GM21360 (cell line): ENCODE measurements around the gene GAMT.
"Not testable (repeated sequence)": the region's sequence is repeated elsewhere in the genome, so short reads cannot be mapped to it uniquely, and the experiment has no call there.

Experiments
- ATAC-seq: cut with Tn5 transposase; IDR thresholded peaks from one replicate; pipeline ENCODE4 v1.9.1; 2021; ENCODE audit warnings: mild to moderate bottlenecking, moderate library complexity; ENCODE audit not compliant: unreplicated experiment

The GAMT gene

DNA sequence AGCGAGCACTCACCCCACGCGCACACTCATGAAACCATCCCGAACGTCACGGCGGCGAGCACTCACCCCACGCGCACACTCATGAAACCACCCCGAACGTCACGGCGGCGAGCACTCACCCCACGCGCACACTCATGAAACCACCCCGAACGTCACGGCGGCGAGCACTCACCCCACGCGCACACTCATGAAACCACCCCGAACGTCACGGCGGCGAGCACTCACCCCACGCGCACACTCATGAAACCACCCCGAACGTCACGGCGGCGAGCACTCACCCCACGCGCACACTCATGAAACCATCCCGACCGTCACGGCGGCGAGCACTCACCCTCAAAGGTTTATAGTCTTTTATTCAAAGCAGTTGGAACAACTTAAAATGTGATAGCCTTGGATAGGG lies 18.7 kb upstream of the GAMT start:
- not testable (repeated sequence) for ATAC-seq

DNA sequence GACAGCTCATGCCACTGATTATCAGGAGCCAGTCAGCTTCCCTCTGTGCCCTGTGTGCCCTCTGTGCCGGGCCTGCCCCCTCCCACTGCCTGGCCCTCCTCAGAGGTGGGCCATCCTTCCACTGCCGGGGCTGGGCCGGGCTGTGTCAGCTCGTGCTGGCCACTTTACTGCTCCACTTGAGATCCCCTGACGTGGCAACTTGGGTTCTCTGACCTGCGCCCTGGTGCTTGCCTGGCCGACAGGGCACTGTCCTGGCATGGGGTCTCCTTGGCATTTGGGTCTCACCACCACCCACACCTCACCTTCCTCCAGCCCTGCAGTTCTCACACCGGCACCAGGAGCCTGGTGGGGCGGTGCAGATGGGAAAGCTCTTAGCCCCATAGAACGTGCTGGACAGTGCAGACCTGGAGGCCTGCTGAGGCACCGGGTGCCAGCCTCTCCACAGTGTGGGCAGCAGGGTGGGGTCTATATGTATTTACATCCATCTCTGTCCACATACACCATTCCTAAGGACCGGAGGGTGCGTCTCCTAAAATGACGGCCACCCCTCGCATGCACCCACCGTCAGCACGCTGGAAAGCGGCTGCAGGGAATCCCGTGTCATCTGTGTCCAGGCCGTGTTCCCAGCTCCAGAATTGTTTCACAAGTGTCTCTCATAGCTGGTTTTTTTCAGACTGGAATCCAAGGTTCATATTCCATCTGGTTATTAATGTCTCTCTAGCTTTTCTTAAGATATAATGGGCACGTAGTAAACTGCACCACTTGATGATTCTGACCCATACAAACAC lies 17.8 kb upstream of the GAMT start:
- no peak for ATAC-seq

DNA sequence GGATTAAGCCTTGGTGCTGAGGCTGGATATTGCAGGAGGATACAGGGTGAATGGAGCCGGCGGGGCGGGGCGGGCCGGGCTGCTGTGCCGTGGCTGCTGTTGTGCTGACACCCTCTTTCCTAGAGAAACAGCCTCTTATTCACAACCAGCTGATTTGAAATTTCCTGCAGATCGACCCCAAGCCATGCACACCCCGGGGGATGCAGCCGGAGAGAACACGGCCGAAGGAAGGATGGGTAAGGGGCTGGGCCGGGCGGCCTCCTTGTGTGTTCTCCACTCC lies 17.1 kb upstream of the GAMT start:
- ATAC-seq = no peak

DNA sequence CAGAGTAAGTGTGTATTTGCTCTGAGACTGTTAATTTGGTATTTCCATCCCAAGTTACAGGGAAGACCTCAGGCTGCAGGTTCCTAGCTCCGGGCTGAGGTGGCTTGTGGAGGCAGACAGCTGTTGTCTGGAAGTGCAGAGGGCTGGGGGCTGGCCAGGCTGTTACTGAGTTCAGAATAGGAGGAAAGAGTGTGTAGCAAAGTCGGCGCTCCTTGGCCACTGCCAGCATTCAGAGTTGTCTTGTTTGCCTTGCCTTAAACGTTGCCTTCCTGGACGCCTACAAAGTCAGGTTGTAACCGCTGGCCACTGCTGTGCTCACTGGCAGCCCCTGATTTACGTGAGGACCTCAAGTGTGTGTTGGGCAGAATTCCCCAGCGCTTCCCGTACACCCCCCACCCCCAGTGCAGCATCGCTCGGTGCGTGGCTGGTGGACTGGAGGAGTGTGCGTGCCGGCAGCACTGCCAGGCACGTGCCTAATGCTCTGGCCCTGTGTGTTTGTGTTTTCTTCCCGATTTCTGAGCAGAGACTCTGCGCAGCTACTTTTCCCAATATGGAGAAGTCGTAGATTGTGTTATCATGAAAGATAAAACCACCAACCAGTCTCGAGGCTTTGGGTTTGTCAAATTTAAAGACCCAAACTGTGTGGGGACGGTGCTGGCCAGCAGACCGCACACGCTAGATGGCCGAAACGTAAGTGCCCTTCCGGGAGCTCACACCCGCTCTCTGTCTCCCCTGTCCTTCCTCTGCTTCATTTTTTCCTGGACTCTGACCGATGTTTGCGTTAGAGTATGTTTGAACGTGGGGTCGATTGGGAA lies 16.5 kb upstream of the GAMT start:
- no peak for ATAC-seq

DNA sequence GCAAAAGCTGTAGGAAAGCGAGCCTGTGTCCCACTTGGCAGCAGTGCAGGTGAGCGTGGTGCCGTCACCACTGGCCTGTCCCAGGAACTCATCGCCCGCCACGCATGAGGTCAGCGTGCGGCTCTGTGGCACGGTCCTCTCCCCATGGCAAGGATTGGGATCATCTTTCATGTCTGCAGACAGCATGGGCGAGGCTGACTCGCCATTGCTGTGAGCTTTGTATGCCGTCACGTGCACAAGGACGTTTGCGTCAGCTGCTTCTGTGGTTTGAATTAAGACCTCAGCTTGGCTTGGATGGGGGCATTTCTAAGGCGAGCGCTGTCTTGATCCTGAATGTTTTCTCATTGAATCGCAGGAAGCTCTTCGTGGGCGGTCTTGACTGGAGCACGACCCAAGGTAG lies 15.8 kb upstream of the GAMT start:
- ATAC-seq = no peak

DNA sequence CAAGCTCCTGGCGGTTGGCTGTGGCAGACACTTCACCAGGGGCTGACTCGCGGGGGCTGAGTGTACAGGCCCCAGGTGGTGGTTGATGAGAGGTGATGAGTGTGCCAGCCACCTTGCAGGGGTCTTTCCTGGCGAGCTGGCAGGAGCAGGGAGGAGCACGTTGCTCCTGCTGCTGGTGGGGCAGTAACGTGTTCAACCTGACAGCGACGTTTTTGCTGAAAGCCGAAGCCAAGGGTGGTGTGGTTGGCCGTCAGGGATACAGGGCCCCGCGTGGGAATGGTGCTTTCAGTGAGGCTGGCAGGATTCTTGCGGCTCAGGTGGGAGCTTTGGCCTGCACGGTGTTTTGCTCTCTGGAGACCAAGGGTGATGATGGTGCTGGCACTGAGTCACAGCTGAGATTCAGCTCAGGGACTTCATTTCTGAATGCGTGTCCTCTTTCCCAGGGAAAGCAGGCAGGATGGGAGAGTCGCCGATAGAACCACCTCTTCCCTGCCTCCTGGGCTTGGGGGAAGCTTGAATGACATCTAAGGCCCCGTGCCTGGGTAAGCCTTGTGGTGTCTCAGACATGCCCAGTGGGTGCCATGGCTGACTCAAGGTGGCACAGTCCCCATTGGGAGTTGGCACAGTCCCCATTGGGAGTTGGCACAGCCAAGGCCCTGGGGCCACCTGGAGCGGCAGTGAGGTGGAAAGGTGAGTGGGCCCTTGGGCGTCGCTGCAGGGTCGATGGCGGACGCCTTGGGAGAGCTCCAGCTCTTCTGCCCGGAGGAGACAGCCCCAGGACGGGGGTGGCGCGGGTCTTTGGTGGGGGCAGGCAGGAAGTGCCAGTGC lies 14.9 kb upstream of the GAMT start:
- ATAC-seq = no peak

DNA sequence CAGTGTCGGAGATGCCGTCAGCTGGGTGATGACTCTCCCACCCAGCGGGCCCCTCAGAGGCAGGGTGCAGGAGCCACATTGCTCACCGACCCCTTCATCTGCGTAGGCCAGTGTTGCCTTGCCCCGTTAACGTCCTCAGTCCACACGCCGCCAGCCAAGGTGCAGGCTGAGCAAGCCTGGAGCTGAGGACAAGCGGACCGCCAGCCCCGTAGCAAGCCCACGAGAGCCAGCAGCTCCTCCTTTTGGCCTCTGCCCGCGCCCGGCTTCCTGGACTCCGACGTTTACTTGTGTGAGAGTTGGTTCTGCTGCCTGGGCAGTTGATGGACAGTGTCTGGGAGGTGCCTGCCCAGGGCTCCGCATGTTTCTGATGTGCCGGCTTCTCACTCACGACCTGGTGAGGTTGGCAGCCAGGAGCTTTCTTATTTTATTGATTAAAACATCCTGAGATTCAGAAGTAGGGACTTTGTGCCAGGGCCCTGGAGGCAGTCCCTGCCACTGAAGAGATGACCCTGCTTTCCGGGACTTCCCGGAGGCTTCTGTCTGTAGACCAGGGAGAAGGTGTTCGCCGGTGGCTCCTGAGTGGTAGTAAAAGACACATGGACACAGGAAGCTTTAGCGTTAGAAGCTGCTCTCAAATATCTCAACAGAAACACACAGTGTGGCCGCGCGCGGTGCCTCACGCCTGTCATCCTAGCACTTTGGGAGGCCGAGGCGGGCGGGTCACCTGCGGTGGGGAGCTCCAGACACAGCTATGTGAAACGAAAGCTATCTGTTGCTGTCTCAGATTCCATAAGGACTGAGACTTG lies 11.9 kb upstream of the GAMT start:
- ATAC-seq = no peak

DNA sequence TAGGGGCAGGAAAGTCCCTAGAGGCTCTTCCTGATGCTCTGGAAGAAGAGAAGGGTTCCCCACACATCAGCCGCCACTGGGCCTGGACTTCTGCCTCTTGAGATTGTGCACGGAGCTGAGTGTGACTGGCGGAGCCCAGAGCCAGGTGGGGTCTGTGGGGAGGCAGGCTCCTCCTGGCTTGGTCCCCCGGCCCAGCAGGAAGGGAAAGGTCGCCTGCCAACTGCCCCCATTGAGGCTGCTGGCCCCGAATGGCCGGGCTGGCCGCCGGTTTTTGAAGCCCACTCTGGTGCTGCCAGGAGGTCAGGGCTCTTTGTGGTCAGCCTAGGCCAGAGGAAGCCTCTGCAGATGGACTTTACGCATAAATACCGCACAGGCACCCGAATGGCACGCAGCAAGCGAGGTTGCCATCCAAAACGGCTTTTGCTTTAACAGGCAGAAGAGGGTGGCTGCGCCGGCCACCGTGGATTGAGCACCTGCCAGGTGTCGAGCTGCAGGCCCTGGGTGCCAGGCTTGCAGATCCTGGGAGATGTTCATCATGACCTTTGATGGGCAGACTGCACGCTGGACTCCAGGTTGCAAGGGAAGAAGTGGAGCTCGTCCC lies 11.1 kb upstream of the GAMT start:
- no peak for ATAC-seq

DNA sequence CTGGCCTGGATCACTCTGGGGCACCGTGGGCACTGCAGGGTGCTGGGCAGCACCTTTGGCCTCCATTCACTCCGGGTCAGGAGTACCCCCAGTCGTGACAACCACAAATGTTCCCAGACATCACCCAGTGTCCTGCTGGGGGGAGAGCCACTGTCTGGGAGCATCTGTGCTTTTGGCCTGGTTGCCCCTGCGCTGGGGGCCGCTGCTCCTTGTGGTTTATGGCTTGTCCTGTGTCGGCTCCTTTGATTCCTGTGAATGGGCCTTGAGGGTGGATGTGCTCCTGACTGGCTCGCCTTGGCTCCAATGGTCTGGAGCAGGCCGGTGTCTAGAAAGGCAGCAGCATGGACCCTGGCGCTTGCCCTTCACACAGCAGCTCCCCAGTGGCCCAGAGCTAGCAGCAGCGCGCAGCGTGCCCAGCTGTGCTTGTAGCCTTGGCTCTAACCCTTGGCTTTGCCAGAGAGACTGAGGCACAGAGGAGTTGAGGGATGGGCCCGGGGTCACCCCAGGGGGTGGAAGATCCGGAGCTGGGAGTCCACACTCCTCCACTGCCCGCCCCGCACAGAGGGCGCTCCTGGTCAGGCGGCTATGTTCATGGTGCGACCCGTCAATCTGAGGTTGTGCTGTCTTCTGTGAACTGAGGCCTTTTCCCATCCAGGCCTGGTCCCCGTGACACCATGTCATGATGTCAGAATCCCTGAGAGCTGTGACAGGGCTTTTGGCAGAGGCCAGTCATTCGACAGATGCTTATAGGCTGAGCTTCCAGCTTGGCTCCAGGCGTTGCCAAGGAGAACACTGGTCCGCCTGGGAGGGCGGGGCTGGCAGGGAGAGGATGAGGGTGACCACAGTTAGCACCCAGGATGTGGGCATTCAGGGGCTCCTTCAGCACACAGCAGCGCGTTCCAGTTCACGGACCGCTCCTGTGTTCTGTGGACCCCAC lies 10.2 kb upstream of the GAMT start:
- no peak for ATAC-seq

DNA sequence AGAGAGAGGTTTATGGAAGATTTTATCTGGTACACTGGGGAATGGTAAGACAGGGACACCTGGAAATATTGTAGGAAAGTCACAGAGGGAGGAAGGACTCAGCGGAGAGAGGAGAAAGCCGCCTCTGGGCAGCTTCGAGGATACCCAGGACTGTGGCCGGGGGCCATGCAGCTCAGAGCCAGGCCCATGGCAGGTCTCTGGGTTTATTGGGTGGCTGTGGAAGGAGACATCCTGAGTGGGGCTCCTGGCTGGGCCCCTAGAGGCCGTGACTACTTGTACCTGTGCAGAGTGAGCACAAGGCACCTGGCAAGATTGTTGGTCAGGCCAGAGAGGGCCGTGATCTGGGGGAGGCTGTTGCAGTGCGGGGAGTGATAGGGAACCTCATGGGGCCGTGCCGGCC lies 9.4 kb upstream of the GAMT start:
- ATAC-seq = no peak

DNA sequence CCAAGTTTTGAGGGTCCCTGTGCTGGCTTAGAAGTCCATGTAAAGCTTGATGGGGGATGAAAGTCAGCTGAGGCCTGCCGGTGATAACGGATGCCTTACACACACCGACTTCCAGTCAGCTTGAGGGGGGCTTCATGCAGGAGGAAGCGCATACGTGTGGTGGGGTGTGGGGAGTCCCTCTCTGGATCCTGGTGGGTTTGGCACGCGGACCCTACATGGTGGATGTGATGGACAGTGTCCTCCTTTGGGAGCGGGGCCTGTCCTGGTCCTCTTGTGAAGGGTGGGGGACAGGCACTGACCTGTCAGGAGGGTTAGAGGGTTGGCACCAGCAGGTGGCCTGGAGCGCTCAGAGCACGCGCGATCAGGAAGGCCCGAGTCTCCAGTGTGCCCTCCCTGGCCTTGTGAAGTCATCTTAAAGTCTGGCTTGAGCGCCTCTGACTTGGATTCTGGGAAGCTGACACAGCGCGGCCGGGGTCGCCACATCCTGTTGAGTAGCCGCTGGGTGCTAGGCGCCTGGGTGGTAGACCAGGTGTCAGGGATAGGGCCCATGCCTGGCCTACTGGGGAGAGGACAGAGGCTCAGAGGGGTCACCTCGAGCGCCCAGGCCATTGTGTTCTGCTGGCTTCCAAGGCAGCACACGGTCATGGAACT lies 8.9 kb upstream of the GAMT start:
- ATAC-seq = no peak

DNA sequence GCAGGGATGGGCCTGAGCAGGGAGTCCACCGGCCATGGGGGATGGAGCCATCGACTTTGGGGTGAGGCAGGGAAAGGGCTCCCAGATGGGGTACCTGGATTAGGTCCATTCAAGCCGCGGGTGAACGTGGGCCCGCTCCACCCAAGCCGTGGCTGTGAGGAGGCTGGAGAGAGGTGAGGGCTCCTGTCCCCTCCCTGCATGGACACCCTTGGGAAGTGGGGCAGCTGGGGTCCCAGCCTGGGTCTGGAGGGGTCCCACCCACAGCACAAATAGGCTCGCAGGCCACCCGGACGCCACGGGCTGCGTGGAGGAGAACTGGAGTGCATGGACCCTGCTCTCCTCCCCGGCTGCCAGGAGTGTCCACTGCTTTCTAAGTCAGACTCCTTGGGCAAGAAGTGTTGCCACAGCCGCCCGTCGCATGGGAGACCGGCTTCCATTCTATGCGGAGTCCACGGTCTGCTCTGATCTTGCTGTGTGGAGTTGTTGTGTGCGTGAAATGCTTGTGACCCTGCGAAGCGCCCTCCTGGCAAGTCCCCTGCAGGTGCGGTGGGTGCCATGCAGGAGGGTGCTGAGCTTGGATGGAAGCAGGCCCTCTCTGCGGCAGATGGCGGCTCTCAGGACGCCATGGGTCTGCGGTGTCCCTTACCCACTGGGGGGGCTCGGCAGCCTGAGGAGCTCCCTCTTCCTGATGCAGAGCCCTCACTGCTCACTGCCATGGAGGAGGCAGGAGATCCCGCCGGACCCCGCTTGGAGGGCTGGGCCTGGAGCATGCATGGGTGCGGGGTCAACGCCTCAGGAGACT lies 8.1 kb upstream of the GAMT start:
- ATAC-seq = no peak

DNA sequence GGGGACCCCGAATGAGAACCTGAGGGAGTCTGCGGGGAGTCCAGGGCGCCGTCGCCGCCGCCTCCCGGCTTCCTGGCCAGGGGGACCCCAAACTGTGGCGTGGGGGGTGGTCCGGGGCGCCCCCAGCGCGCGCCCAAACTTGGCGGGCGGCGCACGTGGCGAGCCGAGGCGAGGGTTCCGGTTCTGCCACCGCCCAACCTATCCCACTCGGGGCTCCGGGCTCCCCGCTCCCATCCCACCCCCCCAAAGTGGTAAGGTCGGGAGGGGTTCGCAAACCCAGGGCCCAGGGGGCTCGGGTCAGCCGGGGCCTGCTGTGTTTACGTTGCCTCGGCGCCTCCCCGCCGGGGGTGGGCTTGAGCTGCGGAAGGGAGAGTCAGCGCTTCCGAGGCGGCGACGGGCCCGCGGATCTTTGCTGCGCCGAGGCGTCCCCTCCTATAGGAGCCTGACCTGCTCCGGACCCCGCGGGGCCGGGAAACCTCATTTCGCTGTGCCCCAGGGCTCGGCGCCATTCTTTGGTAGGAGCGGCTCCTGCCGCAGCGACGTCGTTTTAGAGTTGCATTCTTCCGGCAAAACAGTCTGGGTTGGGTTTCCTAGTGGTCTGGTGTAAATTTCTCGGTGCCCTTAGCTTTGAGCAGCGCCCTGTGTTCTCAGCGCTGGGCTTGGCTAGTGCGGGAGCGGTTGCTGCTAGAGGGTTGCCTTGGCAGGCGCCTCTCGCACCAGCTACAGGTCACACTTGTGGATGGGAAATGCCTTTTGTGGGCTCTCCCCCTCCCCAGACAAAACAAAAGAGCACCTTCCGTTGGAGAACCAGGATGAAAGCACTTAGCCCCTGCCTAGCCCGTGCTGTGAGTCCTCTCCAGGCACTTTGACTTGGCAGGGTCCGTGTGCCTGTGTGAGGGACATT lies 7.2 kb upstream of the GAMT start:
- no peak for ATAC-seq

DNA sequence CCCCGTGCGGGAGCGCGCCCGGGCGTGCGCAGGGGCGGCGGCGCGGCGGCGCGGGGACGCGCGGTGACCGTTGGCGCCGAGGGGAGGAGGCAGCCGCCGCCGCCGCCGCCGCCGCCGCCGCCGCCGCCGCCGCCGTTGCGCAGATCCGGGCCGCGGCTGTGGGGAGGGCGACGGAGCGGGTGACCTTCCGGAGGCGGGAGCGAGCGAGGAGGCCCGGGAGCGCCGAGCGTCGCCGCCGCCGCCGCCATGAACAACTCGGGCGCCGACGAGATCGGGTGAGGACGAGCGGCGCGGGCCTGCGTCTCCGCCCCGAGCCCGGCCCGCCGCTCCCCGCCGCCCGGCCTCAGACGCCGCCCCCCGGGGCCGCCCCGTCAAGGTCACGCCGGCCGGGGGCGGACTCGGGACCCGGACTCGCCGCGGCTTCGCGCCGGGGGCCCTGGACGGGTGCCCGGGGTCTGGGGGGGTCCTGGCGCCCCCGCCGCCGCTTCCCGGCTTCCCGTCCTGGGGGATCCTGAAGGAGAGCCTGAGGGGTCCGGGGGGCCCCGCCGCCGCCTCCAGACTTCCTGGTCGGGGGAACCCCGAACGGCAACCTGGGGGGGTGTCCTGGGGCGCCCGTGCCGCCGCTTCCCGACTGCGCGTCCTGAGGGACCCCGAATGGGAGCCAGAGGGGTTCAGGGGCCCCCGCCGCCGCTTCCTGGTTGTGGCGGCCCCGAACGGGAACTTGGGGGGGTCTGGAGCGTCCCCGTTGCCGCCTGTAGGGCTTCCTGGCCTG lies 6.4 kb upstream of the GAMT start, which contains the start of gene DAZAP1:
DAZAP1 (plus strand) TSS at position 59 of the 772 bp plus-strand sequence; CDS start at position 247, 188 bp downstream.
- peak; percentile 19 for ATAC-seq

DNA sequence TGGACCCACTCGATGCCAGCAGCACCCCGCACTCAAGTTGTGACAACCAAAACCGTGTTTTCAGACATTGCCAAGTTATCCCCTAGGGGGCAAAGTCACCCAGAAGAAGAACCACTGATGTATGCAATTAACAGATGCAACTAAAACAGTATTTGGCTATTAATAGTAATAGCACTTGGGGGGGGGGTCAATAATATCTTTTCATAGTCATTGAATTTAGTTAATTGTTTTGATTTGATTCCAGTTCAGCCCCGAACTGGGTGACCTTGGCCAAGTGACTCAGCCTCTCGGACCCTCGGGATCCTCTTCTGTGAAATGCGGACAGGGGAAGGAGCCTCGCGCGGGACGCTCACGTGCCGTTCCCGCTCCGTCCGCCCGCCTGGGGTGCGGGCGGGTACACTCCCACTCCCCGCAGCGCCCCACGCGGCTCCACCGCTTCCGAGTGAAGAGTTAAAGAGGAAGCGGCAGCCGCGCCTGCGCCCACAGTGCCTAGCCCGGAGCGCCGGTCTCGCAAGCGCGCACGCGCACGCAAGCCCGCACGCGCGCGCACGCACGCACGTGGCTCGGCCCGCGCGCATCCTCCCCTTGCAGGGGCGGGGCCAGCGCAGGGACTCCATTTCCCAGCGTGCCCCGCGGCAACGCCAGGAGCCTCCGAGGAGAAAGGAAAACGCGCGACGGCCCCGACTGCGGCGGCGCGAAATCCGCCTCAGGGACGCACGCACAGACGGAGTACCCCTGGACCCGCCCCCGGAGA lies 5.6 kb upstream of the GAMT start:
- ATAC-seq = peak; percentile 63
